Islet precursor cell (in vitro differentiated cells): ENCODE data around the gene PDZD8.
"Not testable (repeated sequence)": the region's sequence is repeated elsewhere in the genome, so short reads cannot be mapped to it uniquely, and the experiment has no call there.

Experiments used
- DNase-seq: peaks from one replicate; pipeline ENCODE4 v3.0.0-alpha.2; 2018

PDZD8 gene

GRCh38 chr10:117342641-117343040, 32.6 kb downstream of the PDZD8 start:
- no peak for DNase-seq

GRCh38 chr10:117341061-117341460, 34.2 kb downstream of the PDZD8 start:
- no peak for DNase-seq

GRCh38 chr10:117339979-117340378, 35.3 kb downstream of the PDZD8 start:
- DNase-seq = no peak

GRCh38 chr10:117339578-117339977, 35.7 kb downstream of the PDZD8 start:
- no peak for DNase-seq

- no peak for DNase-seq
Measured at GRCh38 chr10:117334926-117335325, 40.3 kb downstream of the PDZD8 start.

GRCh38 chr10:117334066-117334465, 41.2 kb downstream of the PDZD8 start:
- DNase-seq = no peak

GRCh38 chr10:117327262-117327661, 48.0 kb downstream of the PDZD8 start:
- no peak for DNase-seq

- DNase-seq = no peak
Measured at GRCh38 chr10:117324367-117324766, 50.9 kb downstream of the PDZD8 start.

- DNase-seq = no peak
Measured at GRCh38 chr10:117322260-117322659, 53.0 kb downstream of the PDZD8 start.

GRCh38 chr10:117320050-117320665, 55.1 kb downstream of the PDZD8 start:
- no peak for DNase-seq

GRCh38 chr10:117318909-117319308, 56.3 kb downstream of the PDZD8 start:
- DNase-seq = no peak

GRCh38 chr10:117316701-117317100, 58.5 kb downstream of the PDZD8 start:
- no peak for DNase-seq

- no peak for DNase-seq
Measured at GRCh38 chr10:117313641-117314040, 61.6 kb downstream of the PDZD8 start.

GRCh38 chr10:117312430-117312829, 62.8 kb downstream of the PDZD8 start:
- no peak for DNase-seq

GRCh38 chr10:117311261-117311660, 64.0 kb downstream of the PDZD8 start:
- DNase-seq = no peak

GRCh38 chr10:117306674-117307073, 68.6 kb downstream of the PDZD8 start:
- no peak for DNase-seq

- DNase-seq = not testable (repeated sequence)
Measured at GRCh38 chr10:117303451-117303850, 71.8 kb downstream of the PDZD8 start.

GRCh38 chr10:117300671-117301070, 74.6 kb downstream of the PDZD8 start:
- no peak for DNase-seq

- DNase-seq = no peak
Measured at GRCh38 chr10:117299435-117299834, 75.8 kb downstream of the PDZD8 start.

- no peak for DNase-seq
Measured at GRCh38 chr10:117298219-117298618, 77.0 kb downstream of the PDZD8 start.

- no peak for DNase-seq
Measured at GRCh38 chr10:117294735-117295134, 80.5 kb downstream of the PDZD8 start.

GRCh38 chr10:117294039-117294645, 81.1 kb downstream of the PDZD8 start:
- no peak for DNase-seq

- not testable (repeated sequence) for DNase-seq
Measured at GRCh38 chr10:117290872-117291271, 84.4 kb downstream of the PDZD8 start.

- no peak for DNase-seq
Measured at GRCh38 chr10:117284716-117285494, 90.3 kb downstream of the PDZD8 start.
